LHCN-M2 (cell line): Measurements from ENCODE around the gene MMP24. TPM values are rescaled to one million over a fixed set of nuclear protein-coding genes. Genes with fewer than 3 reads are reported as not detected.

Source experiments
- DNase-seq: peaks from one replicate; pipeline ENCODE4 v3.0.0-alpha.2; 2012; ENCODE audit warnings: low read depth
- total RNA-seq: library from RNA; depleted of rRNA; stranded (reverse); fragments of >200 nt; gene quantifications from 2 replicates; pipeline ENCODE4 v1.2.3, GENCODE V29; 2014

Gene MMP24
- total RNA-seq, 1 experiment from 2014 or later = 0.69 TPM

DNA sequence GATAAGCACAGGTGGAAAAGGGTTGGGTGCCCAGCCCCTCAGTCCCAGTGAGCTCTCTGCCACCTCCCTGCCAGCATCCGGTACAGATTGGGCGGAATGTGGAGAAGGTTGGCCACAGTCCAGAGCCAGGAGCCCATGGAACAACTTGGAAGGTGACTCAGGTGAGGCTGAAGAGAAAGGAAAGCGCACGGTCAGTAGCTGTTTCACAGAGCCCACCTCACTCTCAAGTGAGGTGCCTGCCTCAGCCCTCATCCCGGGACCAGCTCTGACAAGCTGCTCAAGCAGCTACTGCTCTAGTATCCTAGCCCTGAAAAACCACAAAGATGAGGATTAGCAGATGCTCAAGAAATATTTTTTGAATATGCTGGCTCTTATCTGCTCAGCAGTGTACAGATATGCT, 52.5 kb downstream of the MMP24 start:
- DNase-seq = no peak

DNA sequence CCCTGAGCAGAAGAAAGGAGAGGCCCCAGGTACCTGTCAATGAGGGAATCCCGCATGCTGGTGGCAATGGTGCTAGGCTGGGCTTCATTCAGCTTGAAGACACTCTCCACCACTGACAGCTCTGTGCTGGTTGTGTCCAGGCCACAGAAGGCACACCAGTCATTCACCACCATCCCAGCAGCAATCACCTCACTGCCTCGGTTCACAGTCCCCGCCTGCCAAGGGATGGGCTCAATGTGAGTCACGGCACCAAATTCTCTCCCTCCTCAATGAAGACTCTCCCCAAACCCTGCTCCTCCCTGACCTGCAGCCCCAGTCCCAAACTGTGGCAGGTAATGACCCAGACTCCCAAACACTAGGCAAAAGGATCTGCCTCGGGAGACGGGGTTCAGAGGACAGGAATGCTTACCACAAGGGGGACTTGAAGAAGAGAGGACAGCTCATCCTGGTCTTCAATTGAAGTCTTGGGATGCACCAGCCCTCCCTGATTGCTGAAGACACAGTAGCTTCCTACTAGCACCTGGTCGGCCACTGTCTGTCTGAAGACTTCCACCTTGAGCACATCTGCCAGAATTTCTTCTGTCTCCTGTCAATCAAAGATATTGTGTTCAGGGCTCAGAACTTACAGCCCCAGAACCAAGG, 53.2 kb downstream of the MMP24 start:
- DNase-seq = no peak

DNA sequence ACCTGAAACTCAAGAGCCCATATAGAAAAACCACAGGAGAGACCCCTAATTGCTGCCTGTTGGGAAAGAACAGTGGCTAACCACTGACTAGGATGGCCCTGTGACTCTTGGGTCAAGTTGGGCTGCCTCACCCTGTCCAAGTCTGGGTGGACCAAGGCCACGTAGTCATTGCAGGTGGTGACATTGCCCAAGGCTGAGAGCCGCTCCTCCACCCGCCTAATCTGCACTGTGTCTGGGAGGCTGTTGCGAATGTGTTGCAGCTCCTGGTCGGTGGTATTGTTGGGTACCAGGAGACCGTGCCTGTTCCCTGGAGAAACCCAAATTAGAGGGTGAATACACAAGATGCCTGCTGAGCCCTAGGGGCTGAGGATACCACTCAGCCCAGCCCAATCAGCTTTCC, 54.0 kb downstream of the MMP24 start:
- no peak for DNase-seq

DNA sequence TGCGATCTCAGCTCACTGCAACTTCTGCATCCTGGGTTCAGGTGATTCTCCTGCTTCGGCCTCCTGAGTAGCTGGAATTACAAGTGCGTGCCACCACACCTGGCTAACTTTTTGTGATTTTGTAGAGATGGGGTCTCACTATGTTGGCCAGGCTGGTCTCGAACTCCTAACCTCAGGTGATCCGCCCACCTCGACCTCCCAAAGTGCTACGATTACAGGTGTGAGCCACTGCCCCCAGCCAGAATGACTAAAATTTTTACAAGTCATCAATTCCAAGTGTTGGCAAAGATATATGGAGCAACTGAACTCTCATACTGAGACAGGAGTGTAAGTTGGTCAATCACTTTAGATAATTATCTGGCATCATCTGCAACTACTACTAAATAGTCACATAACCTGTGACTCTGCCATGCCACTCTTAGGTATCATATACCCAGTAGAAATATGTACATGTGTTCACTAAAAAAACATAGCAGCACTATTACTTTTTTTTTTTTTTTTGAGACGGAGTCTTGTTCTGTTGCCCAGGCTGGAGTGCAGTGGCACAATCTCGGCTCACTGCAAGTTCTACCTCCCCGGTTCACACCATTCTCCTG, 55.1 kb downstream of the MMP24 start:
- no peak for DNase-seq

DNA sequence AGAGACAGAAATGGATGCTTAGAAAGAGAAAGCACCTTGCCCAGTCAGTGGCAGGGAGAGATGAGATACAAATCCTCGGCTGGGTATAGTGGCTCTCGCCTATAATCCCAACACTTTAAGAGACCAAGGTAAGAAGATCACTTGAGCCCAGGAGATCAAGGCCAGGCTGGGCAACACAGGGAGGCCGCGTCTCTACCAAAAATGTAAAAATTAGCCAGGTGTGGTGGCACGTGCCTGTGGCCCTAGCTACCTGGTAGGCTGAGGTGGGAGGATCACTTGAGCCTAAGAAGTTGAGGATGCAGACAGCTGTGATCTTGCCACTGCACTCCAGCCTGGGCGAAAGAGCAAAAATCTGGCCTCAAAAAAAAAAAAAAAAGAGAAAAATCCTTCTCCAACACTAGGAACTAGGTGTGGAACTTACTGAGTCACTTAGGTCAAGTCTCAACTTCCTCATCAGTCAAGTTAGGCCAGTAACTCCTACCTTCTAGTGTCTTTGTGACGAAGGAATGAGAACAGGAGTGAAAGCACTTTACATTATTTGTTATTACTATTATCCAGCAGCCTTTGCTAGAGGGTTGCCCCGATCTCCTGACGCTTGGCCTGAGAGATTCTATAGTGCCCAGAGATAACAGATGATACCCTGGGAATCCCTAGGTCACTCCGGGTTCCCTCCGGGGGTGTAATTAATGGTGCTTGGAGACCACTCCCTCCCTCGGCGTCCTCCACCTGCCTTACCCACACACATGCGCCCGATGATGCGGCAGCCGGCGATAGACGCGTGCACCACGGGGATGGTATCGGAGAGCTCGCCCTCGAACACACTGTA, 57.2 kb downstream of the MMP24 start:
- DNase-seq = no peak

DNA sequence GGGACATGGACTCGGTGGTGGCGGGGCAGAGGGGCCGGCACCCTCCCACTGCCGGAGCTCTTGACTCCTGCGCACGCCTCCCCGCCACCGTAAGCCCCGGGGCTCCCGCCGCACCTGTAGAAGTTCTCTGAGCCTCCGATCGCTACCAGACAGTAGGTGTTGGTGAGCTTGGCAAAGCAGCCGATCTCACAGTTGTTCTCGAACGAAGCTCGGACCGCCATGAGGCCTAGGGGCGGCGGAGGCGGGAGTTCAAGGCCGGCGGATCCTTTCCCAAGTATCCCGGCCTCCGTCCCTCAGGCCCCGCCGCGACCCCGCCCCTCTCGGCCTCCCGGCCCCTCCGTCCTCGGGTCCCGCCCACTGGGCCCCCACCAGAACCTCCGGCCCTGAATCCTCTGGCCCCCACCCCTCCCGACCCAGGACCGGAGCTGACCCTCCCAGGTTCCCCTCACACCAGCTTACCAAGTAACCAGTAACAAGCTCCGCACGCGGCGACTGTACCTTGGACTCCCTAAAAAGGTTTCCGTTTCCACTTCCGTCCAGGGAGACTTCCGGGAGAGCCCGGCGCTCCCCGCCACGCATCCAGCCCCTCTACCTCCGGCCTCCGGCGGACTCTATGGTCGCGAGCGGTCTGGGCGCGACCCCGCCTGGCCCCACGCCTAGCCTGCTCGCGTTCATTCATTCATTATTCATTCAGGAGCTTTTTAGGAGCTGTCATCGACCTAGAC, 57.9 kb downstream of the MMP24 start, which contains the start of gene EIF6:
TSS of gene EIF6 (minus strand) at position 506 of the 725 bp plus-strand sequence. CDS start at position 221, 285 bp downstream.
- DNase-seq = peak; percentile 91

DNA sequence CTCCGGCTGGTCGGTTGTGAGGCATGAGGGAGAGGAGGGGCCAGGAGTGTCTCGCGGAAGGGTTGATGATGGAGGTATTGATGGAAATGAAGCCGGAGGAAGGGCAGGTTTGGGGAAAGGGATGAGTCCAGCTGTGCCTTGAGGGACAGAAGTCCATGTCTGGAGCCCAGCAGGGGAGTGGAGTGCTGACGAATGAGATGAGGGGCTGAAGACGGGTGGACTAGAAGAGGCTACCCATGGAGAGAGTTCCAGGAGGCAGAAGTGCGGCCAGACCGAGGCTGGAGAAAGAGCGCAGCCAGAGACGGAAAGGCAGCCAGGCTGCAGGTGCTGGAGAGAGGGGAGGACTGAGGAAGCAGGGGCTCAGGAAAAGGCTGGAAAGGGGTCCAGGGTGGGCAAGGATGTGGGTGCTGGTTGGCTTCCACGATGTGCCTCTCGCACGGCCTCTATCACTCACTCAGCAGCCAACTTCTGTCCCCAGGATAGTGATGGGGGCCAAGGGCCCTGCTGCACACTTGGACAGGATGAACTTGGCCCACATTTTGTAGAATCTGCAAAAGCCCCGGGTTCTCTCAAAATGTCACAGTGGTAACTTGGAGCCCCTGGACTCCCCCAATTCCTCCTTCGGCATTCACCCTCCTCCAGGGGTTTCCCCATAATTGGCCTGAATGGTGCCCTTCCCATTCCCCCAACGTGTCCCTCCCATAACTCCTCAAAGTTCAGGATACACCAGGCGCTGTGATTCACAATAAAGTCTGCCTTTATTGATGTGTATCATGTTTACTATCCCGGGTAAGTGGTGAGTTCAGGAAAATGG, 58.7 kb downstream of the MMP24 start:
- no peak for DNase-seq

DNA sequence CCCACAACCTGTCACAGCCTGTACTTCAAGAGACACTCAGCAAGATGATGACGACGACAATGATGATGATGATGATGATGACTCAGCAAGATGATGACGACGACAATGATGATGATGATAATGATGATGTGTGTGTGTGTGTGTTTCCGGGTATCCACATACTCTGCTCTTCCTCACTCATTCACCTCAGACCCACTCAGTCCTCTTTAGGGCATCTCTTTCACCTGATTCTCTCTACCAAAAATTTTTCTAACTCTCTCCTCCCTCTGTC, 59.3 kb downstream of the MMP24 start:
- no peak for DNase-seq

DNA sequence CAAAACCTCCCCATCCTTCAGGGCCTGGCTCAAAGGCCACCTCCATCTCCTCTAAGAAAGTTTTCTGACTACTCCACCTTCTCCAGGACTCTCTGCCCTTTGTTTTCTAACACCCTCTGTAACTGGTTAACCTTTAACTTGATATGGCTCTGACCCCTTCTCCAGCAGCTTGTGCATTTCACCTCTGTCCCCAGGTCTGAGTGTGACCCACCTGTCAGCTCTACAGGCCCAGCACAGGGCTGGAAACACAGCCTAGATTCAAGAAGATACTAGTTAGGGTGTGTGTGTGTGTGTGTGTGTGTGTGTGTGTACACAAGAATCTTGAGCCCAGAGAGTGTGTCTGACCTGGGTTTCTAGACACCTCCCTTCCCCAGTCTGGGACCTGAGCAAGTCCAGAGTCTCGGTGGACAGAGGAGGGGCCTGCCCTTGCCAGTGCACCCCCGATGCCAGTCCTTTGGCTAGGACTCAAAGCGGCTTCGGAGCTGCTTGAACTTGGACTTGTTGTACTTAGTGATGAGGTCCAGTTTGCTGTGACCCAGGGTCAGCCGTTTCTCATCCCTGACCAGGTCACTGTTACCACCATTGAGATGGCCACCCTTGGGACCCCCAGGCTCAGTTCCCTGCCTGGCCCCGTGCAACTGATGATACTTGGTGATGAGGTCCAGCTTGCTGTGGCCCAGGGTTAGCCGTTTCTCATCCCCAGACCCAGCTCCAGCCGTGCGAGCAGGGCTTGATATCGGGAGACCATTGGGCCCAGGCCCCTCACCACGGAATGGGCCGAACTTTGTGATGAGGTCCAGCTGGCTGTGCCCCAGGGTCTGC, 59.8 kb downstream of the MMP24 start:
- DNase-seq = no peak

DNA sequence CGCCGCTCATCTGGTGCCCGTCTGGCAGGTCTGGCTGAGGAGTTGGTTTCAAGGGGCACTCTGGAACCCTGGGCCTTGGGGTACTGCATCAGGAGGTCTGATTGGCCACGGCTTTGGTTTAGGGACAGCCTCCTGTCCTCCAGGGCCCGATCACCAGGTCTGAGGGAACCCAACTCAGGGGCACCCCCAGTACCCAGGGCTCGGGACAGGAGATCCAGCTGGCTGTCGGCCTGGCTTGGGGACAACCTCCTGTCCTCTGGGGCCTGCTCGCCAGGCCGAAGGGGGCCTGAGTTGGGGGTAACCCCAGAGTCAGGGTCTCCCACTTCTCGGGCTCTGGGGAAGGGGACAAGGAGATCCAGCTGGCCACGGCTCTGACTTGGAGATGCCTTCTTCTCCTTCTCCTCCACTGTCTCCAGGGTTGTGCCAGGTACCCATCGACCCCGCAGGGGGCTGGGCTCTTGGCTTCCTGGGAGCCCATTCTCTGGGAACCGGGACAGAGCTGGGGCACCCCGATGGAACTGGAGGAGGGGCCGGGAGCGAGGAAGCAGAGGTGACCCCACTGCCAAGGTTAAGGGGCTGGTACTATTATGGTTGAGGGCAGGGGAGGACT, 60.5 kb downstream of the MMP24 start:
- no peak for DNase-seq

DNA sequence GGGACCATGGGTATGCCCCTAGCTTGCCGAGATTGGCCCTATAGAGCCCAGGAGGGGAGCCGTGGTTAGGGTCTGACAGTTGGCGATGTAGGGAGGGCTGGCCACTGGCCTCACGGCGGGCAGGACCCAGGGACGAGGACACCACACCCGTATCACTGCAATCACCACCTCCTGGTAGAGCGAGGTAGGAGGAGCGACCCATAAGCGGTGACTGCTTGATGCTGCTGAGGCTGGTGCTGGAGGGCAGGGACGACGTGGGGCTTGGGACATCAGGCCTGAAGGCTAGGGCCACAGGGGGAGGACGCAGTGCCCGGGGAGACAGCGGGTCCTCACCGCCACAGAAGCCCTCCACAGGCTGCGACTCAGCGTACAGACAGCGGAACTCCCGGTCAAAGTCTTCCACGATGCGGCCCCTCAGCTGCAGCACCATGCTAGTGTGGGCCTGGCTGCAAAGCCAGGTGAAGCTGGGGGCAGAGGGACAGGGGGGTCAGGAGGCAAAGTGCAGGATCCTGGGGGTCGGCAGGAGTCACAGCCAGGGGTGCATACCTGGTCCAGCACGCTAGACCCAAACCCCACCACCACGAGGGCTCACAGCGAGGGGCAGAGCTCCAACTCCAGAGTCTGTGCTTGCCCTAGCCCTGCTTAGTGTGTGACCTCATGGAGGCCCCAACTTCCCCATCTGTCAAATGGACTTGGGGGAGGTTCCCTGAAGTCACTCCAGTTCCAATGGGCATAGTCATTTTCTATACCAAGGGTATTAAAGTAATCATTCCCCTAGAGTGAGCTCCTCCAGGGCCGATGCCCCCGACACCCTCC, 61.2 kb downstream of the MMP24 start:
- no peak for DNase-seq

DNA sequence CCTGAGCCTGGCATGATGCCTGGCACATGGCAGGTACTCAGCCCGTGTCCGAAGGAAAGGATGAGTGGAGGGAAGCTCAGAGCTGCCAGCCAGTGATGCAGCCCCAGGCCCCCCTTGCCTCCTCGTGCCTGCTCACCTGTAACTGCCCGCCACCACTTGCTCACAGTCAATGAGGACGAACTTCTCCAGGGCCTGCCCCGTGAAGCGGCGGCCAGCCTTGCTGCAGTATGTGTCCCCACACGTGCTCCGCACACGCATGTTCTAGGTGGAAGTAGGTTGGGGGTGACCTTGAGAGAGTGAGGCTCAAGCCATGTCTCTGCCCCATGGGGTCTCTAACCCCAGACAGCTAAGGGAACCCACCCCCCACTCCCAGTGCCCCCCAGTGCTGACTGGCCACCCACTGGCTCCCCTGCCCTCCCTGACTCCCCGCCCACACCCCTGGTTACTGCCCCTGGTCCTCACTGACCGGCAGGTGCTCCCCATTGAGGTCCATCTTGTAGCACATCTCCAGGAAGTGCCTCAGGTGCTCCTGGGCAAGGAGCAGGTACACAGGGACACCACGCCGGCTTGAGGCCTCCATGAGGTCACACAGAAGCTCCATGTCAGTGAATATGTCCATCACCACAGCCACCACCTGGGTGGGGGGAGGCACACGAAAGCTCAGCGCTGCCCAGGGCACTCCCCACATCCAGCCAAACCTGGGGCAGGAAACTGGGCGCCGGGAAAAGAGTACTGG, 62.0 kb downstream of the MMP24 start:
- no peak for DNase-seq

DNA sequence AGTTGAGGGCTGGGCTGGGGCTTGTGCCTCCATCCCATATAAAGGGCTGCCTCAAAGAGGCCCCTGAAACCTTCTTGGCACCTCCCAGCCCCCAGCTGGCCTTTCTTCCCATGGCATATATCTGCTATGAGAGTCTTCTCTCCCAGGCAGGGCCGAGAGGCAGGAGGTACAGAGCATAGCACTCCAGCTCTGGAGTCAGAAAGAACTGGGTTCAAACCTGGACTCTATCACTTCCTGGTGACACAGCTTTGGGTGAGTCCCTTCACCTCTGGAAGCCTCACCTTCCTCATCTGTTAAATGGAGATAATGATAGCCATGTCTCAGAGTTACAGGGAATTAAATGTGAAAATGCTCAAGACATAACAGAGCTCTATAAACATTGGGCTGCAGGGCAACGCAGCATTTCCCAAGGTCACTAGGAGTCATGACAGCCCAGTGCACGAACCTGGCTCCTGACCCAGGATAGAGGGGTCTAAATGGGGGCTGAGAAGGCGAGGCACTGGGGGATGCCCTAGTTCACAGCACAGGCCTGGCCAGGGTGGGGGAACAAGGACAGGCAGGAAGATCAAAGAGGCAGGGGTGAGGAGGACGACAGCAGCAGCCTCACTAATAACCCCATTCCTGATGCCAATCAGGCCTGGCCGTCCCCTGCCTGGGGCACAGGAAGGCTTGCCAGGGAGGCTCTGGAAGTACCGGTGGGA, 63.8 kb downstream of the MMP24 start:
- DNase-seq = no peak

DNA sequence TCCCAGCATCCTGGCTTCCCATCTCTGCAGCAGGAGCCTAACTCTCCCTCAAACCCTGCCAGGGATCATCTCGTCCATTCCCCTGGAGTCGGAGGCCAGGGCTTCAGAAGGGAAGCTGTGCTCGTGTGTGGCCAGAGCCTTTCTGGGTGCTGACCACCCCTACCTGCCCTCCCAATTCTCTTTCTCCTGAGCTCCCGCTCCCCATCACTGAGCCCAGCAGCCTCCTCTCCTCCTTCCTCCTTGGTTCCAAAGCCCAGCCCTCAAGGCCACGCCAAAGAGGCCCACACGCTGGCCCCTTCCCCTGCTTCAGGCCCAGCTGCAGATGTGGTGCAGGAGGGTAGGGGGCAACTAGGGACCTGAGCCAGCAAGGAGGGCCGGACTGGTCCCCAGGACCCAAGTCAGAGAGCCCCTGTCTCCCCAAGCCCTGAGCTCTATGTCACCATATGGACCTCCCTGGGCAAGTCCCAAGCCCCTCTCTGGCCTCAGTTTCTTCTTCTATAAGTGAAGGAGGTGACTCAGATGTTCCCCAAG, 64.5 kb downstream of the MMP24 start:
- DNase-seq = no peak

DNA sequence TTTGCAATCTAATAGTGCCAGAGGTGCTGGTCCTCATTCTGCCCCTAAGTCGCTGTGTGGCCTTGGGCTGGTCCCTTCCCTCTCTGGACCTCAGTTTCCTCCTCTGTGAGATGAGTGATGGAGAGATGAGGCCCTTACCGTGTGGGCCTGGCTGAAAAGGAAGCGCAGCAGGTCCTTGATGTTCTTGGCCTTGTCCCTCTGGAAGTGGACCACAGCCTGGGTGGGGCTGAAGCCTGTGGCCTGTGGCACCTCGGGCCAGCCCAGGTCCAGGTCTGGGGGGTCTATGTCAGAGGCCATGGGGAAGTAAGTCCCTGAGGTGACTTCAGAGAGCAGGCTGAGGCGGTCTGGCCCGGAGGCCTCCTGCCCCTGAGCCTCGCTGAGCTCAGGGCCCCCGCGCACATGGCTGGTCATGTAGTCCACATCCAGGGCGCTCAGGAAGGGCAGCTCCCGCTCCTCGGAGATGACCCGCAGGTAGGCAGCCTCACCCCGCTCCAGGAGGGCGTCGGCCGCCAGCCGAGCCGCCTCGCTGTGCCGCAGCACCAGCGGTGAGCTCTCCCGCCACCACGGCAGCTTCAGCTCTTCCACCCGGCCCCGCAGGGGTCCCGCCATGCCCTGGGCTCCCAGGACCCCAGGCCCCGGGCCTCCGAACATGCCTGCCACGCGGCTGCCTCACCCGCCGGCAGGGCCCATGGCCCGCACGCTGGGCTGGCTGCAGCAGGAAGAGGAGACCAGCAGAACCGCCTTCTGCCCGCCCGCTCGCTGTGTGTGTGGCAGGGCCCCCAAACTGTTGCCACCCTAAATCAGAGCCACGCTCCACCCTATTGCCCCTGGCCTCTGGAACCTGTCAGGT, 65.4 kb downstream of the MMP24 start, which contains the start of gene FAM83C:
TSS of gene FAM83C (minus strand) at position 772 of the 850 bp plus-strand sequence. CDS start at position 651, 121 bp downstream.
- no peak for DNase-seq

DNA sequence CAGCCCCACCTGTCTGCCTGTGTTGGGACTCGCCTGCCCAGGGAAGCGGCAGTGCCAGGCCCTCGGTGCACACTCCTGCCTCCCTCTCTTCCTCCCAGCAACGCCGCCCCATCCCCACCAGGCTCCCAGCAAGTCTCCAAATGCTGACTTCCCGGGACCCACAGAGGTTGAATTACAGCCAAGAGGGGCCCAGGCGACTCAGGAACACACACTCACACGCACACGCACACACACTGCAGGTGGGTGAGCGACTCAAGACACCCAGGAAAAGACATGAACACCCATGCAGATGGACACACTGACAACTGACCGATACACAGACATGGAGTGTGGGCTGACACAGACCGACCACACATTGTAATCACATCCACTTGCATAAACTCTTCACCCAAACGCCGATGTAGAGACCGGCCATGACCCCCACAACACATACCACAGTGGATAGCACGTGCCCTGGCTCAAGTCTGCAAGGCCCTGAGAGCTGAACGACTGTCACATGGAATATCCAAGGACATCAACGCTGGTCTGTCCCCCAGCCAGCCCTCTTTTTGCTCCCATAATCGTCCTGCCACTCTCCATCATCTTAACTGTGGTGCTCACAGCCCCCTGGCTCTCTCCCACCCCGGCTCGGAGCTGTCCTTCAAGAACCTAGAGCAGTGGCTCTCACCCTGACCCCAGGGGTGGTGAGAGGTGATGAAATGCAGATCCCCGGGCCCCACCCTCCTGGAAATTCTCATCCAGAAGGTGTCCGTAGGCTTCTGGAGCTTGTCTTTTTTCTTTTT, 66.2 kb downstream of the MMP24 start:
- no peak for DNase-seq
